Endometrial microvascular endothelial cells (primary cell): ENCODE results near the gene G6PC2. TPM values are rescaled to one million over a fixed set of nuclear protein-coding genes. Genes with fewer than 3 reads are reported as not detected.
"Not testable (repeated sequence)": the region's sequence is repeated elsewhere in the genome, so short reads cannot be mapped to it uniquely, and the experiment has no call there.

ENCODE experiments used
- in situ Hi-C: cut with HindIII; loops from 2 replicates; pipeline ENCODE4 v1.10.0; 2017; ENCODE audit warnings: low sequenced_read_pairs, low pct_unique_long_range_greater_than_20kb; ENCODE audit errors: inconsistent ontology term
- total RNA-seq: library from RNA; depleted of rRNA; stranded (reverse); fragments of >200 nt; gene quantifications from one replicate; pipeline ENCODE4 v1.2.3, GENCODE V29; 2015; ENCODE audit errors: inconsistent ontology term

G6PC2 gene
- total RNA-seq, 1 donor from 2014 or later: not detected

GRCh38 chr2:168896783-168897182 lies 4.3 kb upstream of the G6PC2 start:
- in situ Hi-C loops: no loop called here

- in situ Hi-C loops: no loop called here
Measured at GRCh38 chr2:168897449-168897848, 3.6 kb upstream of the G6PC2 start.

- in situ Hi-C loops: no loop called here
Measured at GRCh38 chr2:168903888-168904287, 2.8 kb downstream of the G6PC2 start.

GRCh38 chr2:168904358-168904757 lies 3.3 kb downstream of the G6PC2 start:
- in situ Hi-C loops: no loop called here

GRCh38 chr2:168907940-168908662 lies 7.0 kb downstream of the G6PC2 start:
- in situ Hi-C loops: no loop called here

- in situ Hi-C loops: no loop called here
Measured at GRCh38 chr2:168910330-168910729, 9.2 kb downstream of the G6PC2 start.

- in situ Hi-C loops: no loop called here
Measured at GRCh38 chr2:168912466-168912865, 11.4 kb downstream of the G6PC2 start.

GRCh38 chr2:168912901-168913369 lies 11.8 kb downstream of the G6PC2 start:
- in situ Hi-C loops: no loop called here

- in situ Hi-C loops: no loop called here
Measured at GRCh38 chr2:168913495-168913894, 12.4 kb downstream of the G6PC2 start.

- in situ Hi-C loops: no loop called here
Measured at GRCh38 chr2:168915441-168916330, 14.6 kb downstream of the G6PC2 start.

- in situ Hi-C loops: no loop called here
Measured at GRCh38 chr2:168916331-168916675, 15.2 kb downstream of the G6PC2 start.

GRCh38 chr2:168920504-168921157 lies 19.5 kb downstream of the G6PC2 start:
- in situ Hi-C loops: no loop called here

- in situ Hi-C loops: no loop called here
Measured at GRCh38 chr2:168926621-168927386, 25.7 kb downstream of the G6PC2 start.

- in situ Hi-C loops: no loop called here
Measured at GRCh38 chr2:168928113-168928831, 27.2 kb downstream of the G6PC2 start.

- in situ Hi-C loops: no loop called here
Measured at GRCh38 chr2:168929031-168929430, 27.9 kb downstream of the G6PC2 start.

GRCh38 chr2:168930242-168930641 lies 29.2 kb downstream of the G6PC2 start:
- in situ Hi-C loops: no loop called here

- in situ Hi-C loops: not testable (repeated sequence)
Measured at GRCh38 chr2:168932174-168932573, 31.1 kb downstream of the G6PC2 start.

- in situ Hi-C loops: no loop called here
Measured at GRCh38 chr2:168934826-168935225, 33.7 kb downstream of the G6PC2 start.
